Endothelial cell of umbilical vein (primary cell): ENCODE results near the gene FYCO1. TPM values are rescaled to one million over a fixed set of nuclear protein-coding genes. Genes with fewer than 3 reads are reported as not detected.

Source experiments
- BruUV-seq: library from RNA; stranded (reverse); fragments of 400-500 nt; replicated peaks from 2 replicates; lab custom pipeline; 2021; lab: Mats Ljungman, UMichigan
- CTCF ChIA-PET: fragments of 300-600, 350-600 bp; sonication (Branson Sonifier 250); formaldehyde crosslinking; loops from one replicate; lab custom pipeline; 2021; ENCODE audit warnings: antibody characterized with exemption, inconsistent platforms; lab: Charles Lee
- POLR2A ChIA-PET: fragments of 300-600, 350-600 bp; sonication (Branson Sonifier 250); formaldehyde crosslinking; loops from one replicate; lab custom pipeline; 2021; ENCODE audit warnings: antibody characterized with exemption, inconsistent platforms; lab: Charles Lee
- DNase-seq: peaks from one replicate; pipeline ENCODE4 v3.0.0-alpha.2; 2011; ENCODE audit warnings: low read depth, low spot score
- FAIRE-seq: peaks from 2 replicates; lab custom pipeline; 2011; peaks lifted over from hg19 to GRCh38; lab: Jason Lieb, UNC
- H2AFZ ChIP-seq: 2 replicates; pipeline ENCODE4 v1.6.0; 2012; ENCODE audit warnings: low read depth, low read length, control low read depth, inconsistent platforms
- H3K27ac ChIP-seq: 2 replicates; pipeline ENCODE4 v1.5.1; 2011; ENCODE audit warnings: low read depth, mild to moderate bottlenecking, control low read depth, low read length, moderate library complexity; ENCODE audit not compliant: insufficient read depth
- H3K27me3 ChIP-seq, 2 experiments: 2 replicates each; pipeline versions ENCODE4 v1.6.0 to v1.6.1; 2011; ENCODE audit warnings: low read length in 2 of 2, mixed read lengths in 1 of 2; ENCODE audit not compliant: control insufficient read depth in 2 of 2, insufficient read depth in 2 of 2
- H3K36me3 ChIP-seq, 2 experiments: 2 replicates in 1 of 2; 3 replicates in 1 of 2; pipeline ENCODE4 v1.5.1; 2011; ENCODE audit warnings: low read length in 2 of 2, mild to moderate bottlenecking in 1 of 2, moderate library complexity in 1 of 2; ENCODE audit not compliant: control insufficient read depth in 2 of 2, insufficient read depth in 2 of 2; ENCODE audit errors: extremely low read depth in 1 of 2
- H3K4me1 ChIP-seq: 3 replicates; pipeline ENCODE4 v1.5.1; 2011; ENCODE audit warnings: mild to moderate bottlenecking, low read length; ENCODE audit not compliant: control insufficient read depth, insufficient read depth; ENCODE audit errors: extremely low read depth
- H3K4me2 ChIP-seq: 2 replicates; pipeline ENCODE4 v1.6.1; 2011; ENCODE audit warnings: low read length, control low read depth, mixed read lengths; ENCODE audit not compliant: insufficient read depth
- H3K4me3 ChIP-seq, 3 experiments: fragments of 200-600 bp in 1 of 3; sonication (generic), shearing (Covaris generic) in 1 of 3; replicated peaks in 1 of 3; 2 replicates each; pipeline ENCODE4 v1.5.1; 2011 to 2016; ENCODE audit warnings: control low read depth in 3 of 3, low read length in 3 of 3, mild to moderate bottlenecking in 2 of 3, inconsistent platforms in 1 of 3, low read depth in 1 of 3, moderate library complexity in 1 of 3; ENCODE audit not compliant: insufficient read depth in 1 of 3
- H3K79me2 ChIP-seq: 2 replicates; pipeline ENCODE4 v1.6.0; 2012; ENCODE audit warnings: low read length, inconsistent platforms; ENCODE audit not compliant: control insufficient read depth, insufficient read depth
- H3K9ac ChIP-seq: replicated peaks from 2 replicates; pipeline ENCODE3; 2011; ENCODE audit warnings: low read length, control low read depth; ENCODE audit not compliant: insufficient read depth; ENCODE audit errors: extremely low read depth
- H3K9me1 ChIP-seq: replicated peaks from 3 replicates; pipeline ENCODE4 v1.6.0; 2011; ENCODE audit warnings: mild to moderate bottlenecking, low read length; ENCODE audit not compliant: control insufficient read depth, insufficient read depth; ENCODE audit errors: extremely low read depth
- H3K9me3 ChIP-seq: replicated peaks from 2 replicates; pipeline ENCODE4 v1.5.1; 2012; ENCODE audit warnings: low read length, inconsistent platforms; ENCODE audit not compliant: control insufficient read depth, insufficient read depth
- H4K20me1 ChIP-seq: replicated peaks from 2 replicates; pipeline ENCODE3; 2011; ENCODE audit warnings: mild to moderate bottlenecking, low read length; ENCODE audit not compliant: control insufficient read depth, insufficient read depth; ENCODE audit errors: extremely low read depth
- CTCF ChIP-seq, 2 donors: IDR thresholded peaks; 1 replicate in 1 of 2; 2 replicates in 1 of 2; pipeline ENCODE4 v1.5.1; 2011; ENCODE audit warnings: low read length in 2 of 2, mild to moderate bottlenecking in 2 of 2, moderate library complexity in 2 of 2, control low read depth in 1 of 2, inconsistent platforms in 1 of 2, low read depth in 1 of 2; ENCODE audit not compliant: insufficient read depth in 1 of 2; ENCODE audit errors: extremely low read depth in 1 of 2
- EZH2 ChIP-seq: IDR thresholded peaks from 2 replicates; pipeline ENCODE4 v1.6.1; 2012; ENCODE audit warnings: borderline replicate concordance, low read depth, mild to moderate bottlenecking, moderate library complexity, low read length, inconsistent platforms; ENCODE audit not compliant: severe bottlenecking
- FOS ChIP-seq: IDR thresholded peaks from 2 replicates; pipeline ENCODE4 v1.6.1; 2011; ENCODE audit warnings: mild to moderate bottlenecking, low read length, moderate library complexity, borderline replicate concordance; ENCODE audit not compliant: insufficient read depth
- GATA2 ChIP-seq: IDR thresholded peaks from 2 replicates; pipeline ENCODE4 v1.7.0; 2011; ENCODE audit warnings: low read depth, mild to moderate bottlenecking, moderate library complexity, mixed read lengths, low read length; ENCODE audit not compliant: insufficient read length, insufficient read depth
- JUN ChIP-seq: IDR thresholded peaks from 2 replicates; pipeline ENCODE4 v1.6.1; 2011; ENCODE audit warnings: borderline replicate concordance, low read depth; ENCODE audit not compliant: insufficient read length, insufficient read depth
- MAX ChIP-seq: IDR thresholded peaks from 2 replicates; pipeline ENCODE4 v1.6.1; 2011; ENCODE audit not compliant: insufficient read depth, insufficient read length
- MYC ChIP-seq: IDR thresholded peaks from one replicate; pipeline ENCODE4 v1.6.1; 2011; ENCODE audit warnings: mild to moderate bottlenecking, low read depth, low read length
- POLR2A ChIP-seq: IDR thresholded peaks from 2 replicates; pipeline ENCODE4 v1.6.1; 2012; ENCODE audit warnings: low read depth, mild to moderate bottlenecking, control low read depth, low read length
- POLR2AphosphoS5 ChIP-seq: IDR thresholded peaks from 2 replicates; pipeline ENCODE4 v1.6.1; 2012; ENCODE audit warnings: low read depth, mild to moderate bottlenecking, control low read depth, low read length, moderate library complexity; ENCODE audit not compliant: insufficient read depth
- dilution Hi-C: fragments of 300-500 bp; cut with MboI; formaldehyde crosslinking; loops from one replicate; pipeline ENCODE4 v1.15.0; 2019; ENCODE audit warnings: low sequenced_read_pairs; ENCODE audit not compliant: extremely low pct_ligation_motif_present
- intact Hi-C: fragments of 100-400 bp; cut with micrococcal nuclease; formaldehyde crosslinking; loops from one replicate; pipeline ENCODE4 v1.10.0; 2022
- polyA plus RNA-seq, 4 experiments: library from polyadenylated mRNA; depleted of rRNA in 3 of 4; stranded (reverse) in 3 of 4; unstranded in 1 of 4; fragments of >200 nt; gene quantifications; 2 replicates each; pipeline versions ENCODE4 v1.2.1 to v1.2.3, GENCODE V29; 2011 to 2012; ENCODE audit warnings: missing spikeins in 1 of 4
- total RNA-seq: library from RNA; stranded (reverse); gene quantifications from 2 replicates; pipeline ENCODE4 v1.2.3, GENCODE V29; 2021

Gene FYCO1
- total and polyA plus RNA-seq, 2 donors (not counting 3 experiments of a cell fraction or from before 2014, with no cell fraction given) = 13.9 to 20.8 TPM

- H3K4me3 ChIP-seq = no peak overlapping the region
- H3K9me3 ChIP-seq = no peaks in the 10 kb centered on the region
- no peaks in the 10 kb centered on the region for H3K79me2 ChIP-seq
- H4K20me1 ChIP-seq = no peaks in the 10 kb centered on the region
- FAIRE-seq (peak; percentile 31), DNase-seq (no peak)
- H3K4me2 ChIP-seq = no peak overlapping the region
- POLR2A ChIA-PET = no interaction called here
- H3K9ac ChIP-seq = no peak overlapping the region
- no peak overlapping the region for H2AFZ ChIP-seq
- H3K4me1 ChIP-seq = no peaks in the 10 kb centered on the region
- peaks cover 11 to 13% of the 10 kb centered on the region in 2 experiments for H3K36me3 ChIP-seq
- dilution Hi-C loops = no loop called here
- CTCF ChIA-PET = interaction anchor here (1.6 kb wide), 1 partner anchor 99 kb away, joined by 3 read pairs; no protein-coding TSS in a partner anchor
- intact Hi-C loops = no loop called here
- TF ChIP-seq POLR2A = no peak
- no peak for TF ChIP-seq POLR2AphosphoS5
- no peak for TF ChIP-seq MAX
- no peak for TF ChIP-seq FOS
- no peak for TF ChIP-seq JUN
- TF ChIP-seq EZH2 = no peak
- peak; percentile 41 for TF ChIP-seq GATA2
- no peaks in the 10 kb centered on the region for H3K27me3 ChIP-seq
- no peak overlapping the region for H3K27ac ChIP-seq
- BruUV-seq = no TSS peak
- H3K9me1 ChIP-seq = no peaks in the 10 kb centered on the region
Measured at GRCh38 chr3:45975686-45976085, 19.9 kb downstream of the FYCO1 start.

- intact Hi-C loops (no loop called here), dilution Hi-C loops (no loop called here)
- H3K27me3 ChIP-seq = no peaks in the 10 kb centered on the region
- H3K36me3 ChIP-seq = peaks cover 11 to 15% of the 10 kb centered on the region in 2 experiments
- H3K4me3 ChIP-seq = no peak overlapping the region
- no peak overlapping the region for H2AFZ ChIP-seq
- POLR2A ChIA-PET = no interaction called here
- H3K9ac ChIP-seq = no peak overlapping the region
- H3K4me2 ChIP-seq = no peak overlapping the region
- no TSS peak for BruUV-seq
- CTCF ChIA-PET = no interaction called here
- no peak for DNase-seq
- no peaks in the 10 kb centered on the region for H3K9me3 ChIP-seq
- no peaks in the 10 kb centered on the region for H3K9me1 ChIP-seq
- no peaks in the 10 kb centered on the region for H3K79me2 ChIP-seq
- H3K27ac ChIP-seq = no peak overlapping the region
- no peaks in the 10 kb centered on the region for H3K4me1 ChIP-seq
- TF ChIP-seq GATA2 (no peak), POLR2A (no peak), JUN (no peak), FOS (no peak), EZH2 (no peak), MAX (no peak), CTCF (IDR thresholded peaks at IDR 0.05; ENCODE audit: extremely low read depth in 1 of 2, insufficient read depth in 1 of 2, low read depth in 1 of 2, low read length in 2 of 2) (no peak), POLR2AphosphoS5 (no peak), MYC (no peak)
- no peak for FAIRE-seq
- no peaks in the 10 kb centered on the region for H4K20me1 ChIP-seq
Measured at GRCh38 chr3:45974686-45975085, 20.9 kb downstream of the FYCO1 start.
